Type B pancreatic cell (in vitro differentiated cells): Measurements from ENCODE around the gene FLAD1. TPM values are rescaled to one million over a fixed set of nuclear protein-coding genes. Genes with fewer than 3 reads are reported as not detected.

Experiments used
- DNase-seq: peaks from one replicate; pipeline ENCODE4 v3.0.0; 2021; ENCODE audit warnings: mixed read lengths; ENCODE audit not compliant: unreplicated experiment; ENCODE audit errors: extremely low spot score
- H3K27ac Mint-ChIP-seq: 2 replicates; pipeline ENCODE4 v1.8.0; 2021; ENCODE audit warnings: mild to moderate bottlenecking, mixed read lengths
- H3K27me3 Mint-ChIP-seq: 2 replicates; pipeline ENCODE4 v1.8.0; 2021; ENCODE audit warnings: mixed read lengths
- H3K36me3 Mint-ChIP-seq: 2 replicates; pipeline ENCODE4 v1.8.0; 2021; ENCODE audit warnings: mixed read lengths
- H3K4me1 Mint-ChIP-seq: one replicate; pipeline ENCODE4 v1.8.0; 2021; ENCODE audit warnings: mixed read lengths; ENCODE audit not compliant: unreplicated experiment
- H3K4me3 Mint-ChIP-seq: 2 replicates; pipeline ENCODE4 v1.8.0; 2021; ENCODE audit warnings: mild to moderate bottlenecking, mixed read lengths
- H3K9me3 Mint-ChIP-seq: 2 replicates; pipeline ENCODE4 v1.8.0; 2021; ENCODE audit warnings: mixed read lengths
- total RNA-seq: library from RNA; stranded (reverse); gene quantifications from 2 replicates; pipeline ENCODE4 v1.2.1, GENCODE V29; 2021; ENCODE audit warnings: low replicate concordance
- TF ChIP-seq, protein P1 (sequence below): fragments of 200-600 bp; sonication (generic); conservative IDR thresholded peaks from 2 replicates; pipeline ENCODE4 v1.5.0; 2021; ENCODE audit warnings: antibody characterized with exemption, mild to moderate bottlenecking

Gene FLAD1
- total RNA-seq, 1 donor from 2014 or later, result 59.0 TPM

DNA sequence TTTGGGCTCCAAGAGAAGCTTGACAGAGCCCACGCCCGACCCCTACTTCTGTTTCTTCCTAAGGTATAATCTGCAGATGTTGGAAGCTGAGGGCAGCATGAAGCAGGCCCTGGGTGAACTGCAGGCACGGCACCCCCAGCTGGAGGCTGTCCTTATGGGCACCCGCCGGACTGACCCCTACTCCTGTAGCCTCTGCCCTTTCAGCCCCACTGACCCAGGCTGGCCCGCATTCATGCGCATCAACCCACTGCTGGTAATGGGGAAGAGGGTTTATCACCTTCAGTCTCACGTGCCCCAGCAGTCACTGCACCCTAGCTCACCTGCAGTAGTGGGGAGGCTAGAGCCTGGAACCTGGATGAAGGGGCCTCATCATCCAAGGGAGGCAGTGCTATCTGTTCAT lies 7.1 kb downstream of the FLAD1 start:
- Mint-ChIP-seq H3K27ac (no peak overlapping the region), H3K27me3 (no peaks in the 10 kb centered on the region), H3K4me3 (no peak overlapping the region), H3K36me3 (peaks cover 4% of the 10 kb centered on the region), H3K9me3 (no peaks in the 10 kb centered on the region), H3K4me1 (peaks cover 4% of the 10 kb centered on the region)
- DNase-seq, result no peak
- TF ChIP-seq, protein P1, sequence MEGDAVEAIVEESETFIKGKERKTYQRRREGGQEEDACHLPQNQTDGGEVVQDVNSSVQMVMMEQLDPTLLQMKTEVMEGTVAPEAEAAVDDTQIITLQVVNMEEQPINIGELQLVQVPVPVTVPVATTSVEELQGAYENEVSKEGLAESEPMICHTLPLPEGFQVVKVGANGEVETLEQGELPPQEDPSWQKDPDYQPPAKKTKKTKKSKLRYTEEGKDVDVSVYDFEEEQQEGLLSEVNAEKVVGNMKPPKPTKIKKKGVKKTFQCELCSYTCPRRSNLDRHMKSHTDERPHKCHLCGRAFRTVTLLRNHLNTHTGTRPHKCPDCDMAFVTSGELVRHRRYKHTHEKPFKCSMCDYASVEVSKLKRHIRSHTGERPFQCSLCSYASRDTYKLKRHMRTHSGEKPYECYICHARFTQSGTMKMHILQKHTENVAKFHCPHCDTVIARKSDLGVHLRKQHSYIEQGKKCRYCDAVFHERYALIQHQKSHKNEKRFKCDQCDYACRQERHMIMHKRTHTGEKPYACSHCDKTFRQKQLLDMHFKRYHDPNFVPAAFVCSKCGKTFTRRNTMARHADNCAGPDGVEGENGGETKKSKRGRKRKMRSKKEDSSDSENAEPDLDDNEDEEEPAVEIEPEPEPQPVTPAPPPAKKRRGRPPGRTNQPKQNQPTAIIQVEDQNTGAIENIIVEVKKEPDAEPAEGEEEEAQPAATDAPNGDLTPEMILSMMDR, result no peak

- H3K9me3 Mint-ChIP-seq, result no peaks in the 10 kb centered on the region
- TF ChIP-seq, protein P1, result no peak
- DNase-seq, result no peak
- peaks cover 4% of the 10 kb centered on the region for H3K36me3 Mint-ChIP-seq
- H3K27me3 Mint-ChIP-seq, result no peaks in the 10 kb centered on the region
- peaks cover 21% of the 10 kb centered on the region for H3K4me1 Mint-ChIP-seq
- H3K27ac Mint-ChIP-seq, result no peak overlapping the region
- H3K4me3 Mint-ChIP-seq, result no peak overlapping the region
Measured at GRCh38 chr1:154992721-154993571, 9.8 kb downstream of the FLAD1 start.

GRCh38 chr1:154993572-154994268 lies 10.6 kb downstream of the FLAD1 start, which contains the start of gene LENEP:
LENEP (plus strand) TSS chr1:154993586; CDS start chr1:154993608, 22 bp downstream.
- no peaks in the 10 kb centered on the region for H3K9me3 Mint-ChIP-seq
- H3K27me3 Mint-ChIP-seq, result no peaks in the 10 kb centered on the region
- peaks cover 4% of the 10 kb centered on the region for H3K36me3 Mint-ChIP-seq
- no peak for DNase-seq
- H3K4me3 Mint-ChIP-seq, result no peak within 1 kb of the TSS
- peaks cover 25% of the 10 kb centered on the region for H3K4me1 Mint-ChIP-seq
- TF ChIP-seq, protein P1, result no peak
- H3K27ac Mint-ChIP-seq, result peak within 1 kb of the TSS; percentile 38

DNA sequence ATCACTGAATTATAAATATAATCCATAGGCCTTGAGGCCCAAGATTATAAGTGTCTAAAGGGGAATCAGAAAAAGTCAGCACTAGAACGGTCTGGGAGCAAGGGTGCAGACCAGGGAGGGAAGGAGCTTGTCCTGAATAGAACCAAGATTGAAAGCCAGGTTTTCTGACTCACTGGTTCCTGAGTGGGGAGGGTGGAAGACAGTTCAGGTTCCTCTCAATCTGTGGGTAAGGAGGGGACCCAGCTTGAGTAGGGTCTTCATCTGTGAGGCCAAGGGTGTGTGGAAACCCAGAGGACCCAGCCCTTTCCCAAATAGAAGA lies 11.1 kb downstream of the FLAD1 start:
- peak overlapping the region; percentile 38 for H3K27ac Mint-ChIP-seq
- no peaks in the 10 kb centered on the region for H3K36me3 Mint-ChIP-seq
- H3K27me3 Mint-ChIP-seq, result no peaks in the 10 kb centered on the region
- H3K9me3 Mint-ChIP-seq, result no peaks in the 10 kb centered on the region
- TF ChIP-seq, protein P1, result no peak
- H3K4me3 Mint-ChIP-seq, result no peak overlapping the region
- H3K4me1 Mint-ChIP-seq, result peaks cover 26% of the 10 kb centered on the region
- DNase-seq, result no peak

GRCh38 chr1:154994591-154994990 lies 11.4 kb downstream of the FLAD1 start:
- TF ChIP-seq, protein P1, result no peak
- peaks cover 26% of the 10 kb centered on the region for H3K4me1 Mint-ChIP-seq
- no peak overlapping the region for H3K4me3 Mint-ChIP-seq
- peak overlapping the region; percentile 38 for H3K27ac Mint-ChIP-seq
- DNase-seq, result no peak
- no peaks in the 10 kb centered on the region for H3K9me3 Mint-ChIP-seq
- H3K36me3 Mint-ChIP-seq, result no peaks in the 10 kb centered on the region
- H3K27me3 Mint-ChIP-seq, result no peaks in the 10 kb centered on the region
